Activated T-cell treated with anti-CD3 and anti-CD28 coated beads for 48 hours (primary cell): ENCODE measurements around the gene MBP.
"Not testable (repeated sequence)": the region's sequence is repeated elsewhere in the genome, so short reads cannot be mapped to it uniquely, and the experiment has no call there.

Source experiments
- DNase-seq: peaks from one replicate; pipeline ENCODE4 v3.0.0-alpha.2; 2020; ENCODE audit warnings: low read depth

The MBP gene

GRCh38 chr18:77005651-77006195 is 126.9 kb downstream of the MBP start:
- DNase-seq, result no peak

- no peak for DNase-seq
Measured at GRCh38 chr18:77004555-77005380, 127.8 kb downstream of the MBP start.

- no peak for DNase-seq
Measured at GRCh38 chr18:77003316-77003715, 129.3 kb downstream of the MBP start.

GRCh38 chr18:77002496-77002895 is 130.1 kb downstream of the MBP start:
- DNase-seq, result no peak

GRCh38 chr18:77001979-77002378 is 130.6 kb downstream of the MBP start:
- no peak for DNase-seq

GRCh38 chr18:77001041-77001440 is 131.5 kb downstream of the MBP start:
- no peak for DNase-seq

GRCh38 chr18:77000527-77000926 is 132.1 kb downstream of the MBP start:
- peak; percentile 29 for DNase-seq

GRCh38 chr18:76999077-76999476 is 133.5 kb downstream of the MBP start:
- no peak for DNase-seq

- DNase-seq, result no peak
Measured at GRCh38 chr18:76997951-76998808, 134.4 kb downstream of the MBP start.

- no peak for DNase-seq
Measured at GRCh38 chr18:76996429-76996828, 136.2 kb downstream of the MBP start.

GRCh38 chr18:76995896-76996295 is 136.7 kb downstream of the MBP start:
- DNase-seq, result no peak

- no peak for DNase-seq
Measured at GRCh38 chr18:76994086-76994654, 138.4 kb downstream of the MBP start.

- no peak for DNase-seq
Measured at GRCh38 chr18:76993573-76993972, 139.0 kb downstream of the MBP start.

GRCh38 chr18:76993085-76993382 is 139.5 kb downstream of the MBP start:
- DNase-seq, result no peak

GRCh38 chr18:76992226-76993084 is 140.1 kb downstream of the MBP start:
- no peak for DNase-seq

- DNase-seq, result no peak
Measured at GRCh38 chr18:76991021-76991688, 141.4 kb downstream of the MBP start.

GRCh38 chr18:76990343-76991020 is 142.1 kb downstream of the MBP start:
- not testable (repeated sequence) for DNase-seq

GRCh38 chr18:76989647-76990190 is 142.9 kb downstream of the MBP start:
- DNase-seq, result no peak

- DNase-seq, result no peak
Measured at GRCh38 chr18:76988827-76989646, 143.5 kb downstream of the MBP start.
